Breast epithelium (tissue), 4 donors: ENCODE measurements around the gene PHC2. TPM values are rescaled to one million over a fixed set of nuclear protein-coding genes. Genes with fewer than 3 reads are reported as not detected.
A peak's percentile ranks its signal among the peaks of the same experiment; 100 is the strongest.

Experiments used
- DNase-seq, 2 donors: peaks; one replicate each; pipeline ENCODE4 v3.0.0-alpha.2; 2019; ENCODE audit warnings: low spot score in 2 of 2
- H3K27ac ChIP-seq, 2 donors: fragments of 200-600 bp; sonication (generic) in 1 of 2; one replicate each; pipeline ENCODE4 v1.5.1; 2016 to 2019; ENCODE audit warnings: mild to moderate bottlenecking in 1 of 2
- H3K27me3 ChIP-seq, 2 donors: fragments of 200-600 bp; sonication (generic) in 1 of 2; one replicate each; pipeline versions ENCODE4 v1.5.1 to v1.6.0; 2017 to 2019; ENCODE audit warnings: control low read depth in 1 of 2, mild to moderate bottlenecking in 1 of 2
- H3K36me3 ChIP-seq: fragments of 200-600 bp; one replicate; pipeline ENCODE4 v1.5.1; 2019
- H3K4me1 ChIP-seq, 2 donors: fragments of 200-600 bp; sonication (generic); one replicate each; pipeline ENCODE4 v1.5.1; 2016 to 2019; ENCODE audit warnings: control low read depth in 1 of 2
- H3K4me3 ChIP-seq, 3 donors: fragments of 200-600 bp; sonication (generic); 1 replicate in 2 of 3; 2 replicates in 1 of 3; pipeline ENCODE4 v1.5.1; 2016 to 2019; ENCODE audit warnings: mild to moderate bottlenecking in 3 of 3, moderate library complexity in 2 of 3
- H3K9me3 ChIP-seq, 2 donors: fragments of 200-600 bp; sonication (generic) in 1 of 2; one replicate each; pipeline ENCODE4 v1.5.1; 2016 to 2019; ENCODE audit warnings: control low read depth in 1 of 2
- CTCF ChIP-seq, 3 donors: fragments of 450-650 bp; IDR thresholded peaks; one replicate each; pipeline ENCODE4 v1.5.1; 2016 to 2017; ENCODE audit warnings: antibody characterized with exemption in 3 of 3, mild to moderate bottlenecking in 3 of 3, moderate library complexity in 3 of 3
- POLR2A ChIP-seq: fragments of 450-650 bp; IDR thresholded peaks from one replicate; pipeline ENCODE4 v1.6.1; 2016; ENCODE audit warnings: antibody characterized with exemption, mild to moderate bottlenecking, moderate library complexity
- POLR2AphosphoS5 ChIP-seq, 3 donors: sonication (generic); formaldehyde crosslinking; IDR thresholded peaks; one replicate each; pipeline ENCODE4 v1.6.1; 2017; ENCODE audit warnings: antibody characterized with exemption in 3 of 3
- intact Hi-C: fragments of 100-400 bp; cut with DNase I; formaldehyde crosslinking; loops from one replicate; pipeline ENCODE4 v1.15.1; 2023; ENCODE audit warnings: low total_unique reads
- total RNA-seq, 3 donors: library from RNA; depleted of rRNA; stranded (reverse); fragments of >200 nt; gene quantifications; one replicate each; pipeline ENCODE4 v1.1.0, GENCODE V29; 2016

PHC2 gene
- total RNA-seq, 3 donors from 2014 or later = 103 to 214 (median 134) TPM

DNA sequence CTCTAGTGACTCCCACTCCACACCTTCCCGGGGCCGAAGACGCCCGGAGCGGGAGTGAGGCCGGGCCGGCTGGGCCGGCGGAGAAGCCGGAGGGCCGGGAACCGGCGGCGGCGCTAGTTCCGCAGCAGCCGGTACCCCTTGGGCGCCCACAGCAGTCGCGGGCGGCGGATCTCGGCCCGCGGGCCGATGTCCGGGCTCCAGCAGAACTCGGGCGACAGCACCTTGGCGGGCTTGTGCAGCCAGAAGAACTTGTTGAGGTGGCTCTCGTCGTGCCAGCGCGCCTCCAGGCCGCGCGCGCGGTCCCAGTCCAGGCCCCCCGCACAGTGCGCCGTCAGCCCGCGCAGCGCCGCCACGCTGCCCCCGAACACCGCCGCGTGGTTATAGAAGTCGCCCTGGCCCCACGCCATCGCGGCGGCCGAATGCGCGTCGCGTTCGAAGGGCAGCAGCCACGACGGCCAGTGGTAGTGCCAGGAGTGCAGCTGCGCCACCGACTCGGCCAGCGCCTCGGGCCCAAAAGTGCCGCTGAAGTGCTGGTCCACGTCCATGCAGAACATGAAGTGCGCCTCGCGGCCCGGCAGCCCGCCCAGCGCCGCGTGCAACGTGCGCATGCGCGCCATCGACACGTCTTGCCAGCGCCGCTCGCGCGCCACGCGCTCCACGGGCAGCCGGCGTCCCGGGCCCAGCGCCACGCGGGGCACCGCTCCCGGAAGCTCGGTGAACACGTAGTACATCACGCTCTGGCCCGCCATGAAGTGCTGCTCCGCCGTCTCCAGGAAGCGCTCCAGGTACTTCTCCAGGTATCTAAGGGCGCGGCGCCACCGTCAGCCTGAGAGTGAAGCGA is 124.0 kb downstream of the PHC2 start:
- Histone ChIP-seq H3K9me3 (no peaks in the 10 kb centered on the region), H3K36me3 (no peaks in the 10 kb centered on the region), H3K27ac (peak overlapping the region in 1 of 2 donors; percentile 61), H3K4me1 (peaks cover 0 to 5% of the 10 kb centered on the region in 2 donors), H3K27me3 (no peaks in the 10 kb centered on the region), H3K4me3 (peak overlapping the region; percentile 9 to 70 (median 44))
- no peak for DNase-seq
- TF ChIP-seq POLR2AphosphoS5 (IDR thresholded peaks at IDR 0.05) = peak in 1 of 3 donors; percentile 25
- no peak for TF ChIP-seq CTCF (IDR thresholded peaks at IDR 0.05)
- no peak for TF ChIP-seq POLR2A
- intact Hi-C loops = no loop called here

GRCh38 chr1:33305816-33306652 is 124.9 kb downstream of the PHC2 start:
- intact Hi-C loops = no loop called here
- Histone ChIP-seq H3K36me3 (no peaks in the 10 kb centered on the region), H3K27me3 (no peaks in the 10 kb centered on the region), H3K4me3 (peak overlapping the region; percentile 9 to 70 (median 44)), H3K27ac (no peak overlapping the region), H3K9me3 (no peaks in the 10 kb centered on the region), H3K4me1 (peaks cover 5 to 6% of the 10 kb centered on the region in 2 donors)
- no peak for TF ChIP-seq POLR2AphosphoS5 (IDR thresholded peaks at IDR 0.05)
- TF ChIP-seq CTCF (IDR thresholded peaks at IDR 0.05) = no peak
- no peak for TF ChIP-seq POLR2A
- DNase-seq = no peak

GRCh38 chr1:33305016-33305415 is 125.9 kb downstream of the PHC2 start:
- H3K4me1 ChIP-seq = peaks cover 5 to 10% of the 10 kb centered on the region in 2 donors
- H3K36me3 ChIP-seq = no peaks in the 10 kb centered on the region
- intact Hi-C loops = no loop called here
- no peaks in the 10 kb centered on the region for H3K27me3 ChIP-seq
- H3K9me3 ChIP-seq = no peaks in the 10 kb centered on the region
- TF ChIP-seq POLR2A (no peak), CTCF (IDR thresholded peaks at IDR 0.05) (no peak), POLR2AphosphoS5 (IDR thresholded peaks at IDR 0.05) (no peak)
- H3K4me3 ChIP-seq = no peak overlapping the region
- no peak for DNase-seq
- no peak overlapping the region for H3K27ac ChIP-seq

DNA sequence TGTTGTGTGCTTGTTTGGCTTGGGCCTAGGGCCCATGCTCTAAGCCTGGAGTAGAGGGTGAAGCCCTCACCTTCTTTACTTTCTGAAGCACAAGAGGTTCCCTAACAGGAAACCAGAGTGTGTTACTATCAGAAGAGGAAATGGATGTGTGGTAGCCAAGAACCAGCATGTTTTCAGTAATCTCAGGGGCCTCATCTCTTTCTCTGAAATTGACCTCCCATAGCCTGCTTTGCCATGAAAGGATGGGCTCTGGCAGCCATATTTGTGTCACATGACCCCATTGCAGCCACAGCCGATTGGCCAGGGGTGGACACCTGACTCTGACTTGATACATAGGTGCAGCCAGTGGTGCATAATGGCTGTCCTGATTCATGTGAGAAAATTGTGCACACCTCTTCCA is 128.6 kb downstream of the PHC2 start:
- TF ChIP-seq POLR2AphosphoS5 (IDR thresholded peaks at IDR 0.05) (no peak), POLR2A (no peak), CTCF (IDR thresholded peaks at IDR 0.05) (no peak)
- intact Hi-C loops = no loop called here
- Histone ChIP-seq H3K36me3 (no peaks in the 10 kb centered on the region), H3K9me3 (no peaks in the 10 kb centered on the region), H3K4me3 (no peak overlapping the region), H3K4me1 (peaks cover 5 to 10% of the 10 kb centered on the region in 2 donors), H3K27me3 (no peaks in the 10 kb centered on the region), H3K27ac (no peak overlapping the region)
- no peak for DNase-seq
